Measurements from ENCODE around the gene RAP1GAP2. TPM values are rescaled to one million over a fixed set of nuclear protein-coding genes. Genes with fewer than 3 reads are reported as not detected.

The RAP1GAP2 gene
- total RNA-seq, 4 donors from 2014 or later, result 1.5 to 23.1 (median 6.7) TPM

DNA sequence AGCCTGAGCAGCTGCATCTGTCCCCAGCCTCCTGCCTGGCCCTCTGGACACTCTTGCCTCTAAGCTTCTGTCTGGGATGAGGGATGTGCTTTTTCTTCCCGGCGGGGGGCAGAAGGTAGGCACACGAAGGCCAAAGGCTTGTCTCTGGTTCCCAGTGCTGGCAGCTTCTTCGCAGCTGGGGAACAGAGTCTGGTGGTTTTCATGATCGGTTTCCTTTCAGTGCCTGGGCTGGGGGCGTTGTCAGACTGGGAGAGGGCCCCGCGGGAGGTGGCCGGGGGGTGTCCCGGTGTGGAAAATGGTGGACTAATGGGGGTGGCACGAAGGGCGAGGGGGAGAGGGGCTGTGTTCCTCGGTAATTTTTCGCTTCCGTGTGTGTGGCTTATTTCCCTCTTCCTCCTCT, 988 bp downstream of the RAP1GAP2 start:
- no peak for TF ChIP-seq POLR2A (IDR thresholded peaks at IDR 0.05)
- TF ChIP-seq, protein P1, sequence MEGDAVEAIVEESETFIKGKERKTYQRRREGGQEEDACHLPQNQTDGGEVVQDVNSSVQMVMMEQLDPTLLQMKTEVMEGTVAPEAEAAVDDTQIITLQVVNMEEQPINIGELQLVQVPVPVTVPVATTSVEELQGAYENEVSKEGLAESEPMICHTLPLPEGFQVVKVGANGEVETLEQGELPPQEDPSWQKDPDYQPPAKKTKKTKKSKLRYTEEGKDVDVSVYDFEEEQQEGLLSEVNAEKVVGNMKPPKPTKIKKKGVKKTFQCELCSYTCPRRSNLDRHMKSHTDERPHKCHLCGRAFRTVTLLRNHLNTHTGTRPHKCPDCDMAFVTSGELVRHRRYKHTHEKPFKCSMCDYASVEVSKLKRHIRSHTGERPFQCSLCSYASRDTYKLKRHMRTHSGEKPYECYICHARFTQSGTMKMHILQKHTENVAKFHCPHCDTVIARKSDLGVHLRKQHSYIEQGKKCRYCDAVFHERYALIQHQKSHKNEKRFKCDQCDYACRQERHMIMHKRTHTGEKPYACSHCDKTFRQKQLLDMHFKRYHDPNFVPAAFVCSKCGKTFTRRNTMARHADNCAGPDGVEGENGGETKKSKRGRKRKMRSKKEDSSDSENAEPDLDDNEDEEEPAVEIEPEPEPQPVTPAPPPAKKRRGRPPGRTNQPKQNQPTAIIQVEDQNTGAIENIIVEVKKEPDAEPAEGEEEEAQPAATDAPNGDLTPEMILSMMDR (IDR thresholded peaks at IDR 0.05), result no peak
- Histone ChIP-seq H3K27ac (no peak overlapping the region), H3K9me3 (no peaks in the 10 kb centered on the region), H3K27me3 (no peaks in the 10 kb centered on the region), H3K36me3 (no peaks in the 10 kb centered on the region), H3K4me1 (no peaks in the 10 kb centered on the region), H3K4me3 (no peak overlapping the region)
- no peak for DNase-seq
- intact Hi-C loops (cut with DNase I; ENCODE audit: low total_unique reads), result no loop called here

GRCh38 chr17:2797637-2798036, 1.4 kb downstream of the RAP1GAP2 start:
- Histone ChIP-seq H3K27me3 (no peaks in the 10 kb centered on the region), H3K9me3 (no peaks in the 10 kb centered on the region), H3K36me3 (no peaks in the 10 kb centered on the region), H3K4me3 (no peak overlapping the region), H3K27ac (no peak overlapping the region), H3K4me1 (no peaks in the 10 kb centered on the region)
- intact Hi-C loops (cut with DNase I; ENCODE audit: low total_unique reads), result no loop called here
- TF ChIP-seq POLR2A (IDR thresholded peaks at IDR 0.05), result no peak
- TF ChIP-seq, protein P1 (IDR thresholded peaks at IDR 0.05), result no peak
- DNase-seq, result no peak

GRCh38 chr17:2798188-2798587, 1.9 kb downstream of the RAP1GAP2 start:
- Histone ChIP-seq H3K27ac (no peak overlapping the region), H3K4me3 (no peak overlapping the region), H3K9me3 (no peaks in the 10 kb centered on the region), H3K36me3 (no peaks in the 10 kb centered on the region), H3K4me1 (no peaks in the 10 kb centered on the region), H3K27me3 (no peaks in the 10 kb centered on the region)
- no peak for DNase-seq
- TF ChIP-seq POLR2A (IDR thresholded peaks at IDR 0.05), result no peak
- TF ChIP-seq, protein P1 (IDR thresholded peaks at IDR 0.05), result no peak
- intact Hi-C loops (cut with DNase I; ENCODE audit: low total_unique reads), result no loop called here

GRCh38 chr17:2798678-2799077, 2.4 kb downstream of the RAP1GAP2 start:
- Histone ChIP-seq H3K4me1 (no peaks in the 10 kb centered on the region), H3K27me3 (no peaks in the 10 kb centered on the region), H3K36me3 (no peaks in the 10 kb centered on the region), H3K9me3 (no peaks in the 10 kb centered on the region), H3K27ac (no peak overlapping the region), H3K4me3 (no peak overlapping the region)
- intact Hi-C loops (cut with DNase I; ENCODE audit: low total_unique reads), result no loop called here
- no peak for DNase-seq
- TF ChIP-seq POLR2A (IDR thresholded peaks at IDR 0.05), result no peak
- TF ChIP-seq, protein P1 (IDR thresholded peaks at IDR 0.05), result no peak

DNA sequence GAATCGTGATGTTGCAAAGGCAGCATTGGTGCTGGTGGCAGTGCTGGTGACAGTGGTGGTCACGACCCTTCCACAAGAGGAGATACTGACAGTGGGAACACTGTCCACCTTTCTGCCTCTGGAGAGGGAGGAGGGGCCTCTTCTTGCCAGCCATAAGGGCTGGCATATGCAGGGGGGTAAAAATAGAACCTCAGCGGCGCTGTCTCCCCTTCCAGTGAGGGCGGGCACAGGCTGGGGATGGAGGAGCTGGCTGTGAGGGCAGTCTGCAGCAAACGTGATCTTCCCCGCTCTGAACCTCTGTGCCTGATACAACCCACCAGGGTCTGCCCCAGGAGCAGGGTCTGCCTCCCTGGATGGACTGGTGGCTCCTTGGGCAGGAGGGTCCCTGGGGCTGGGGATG, 3.4 kb downstream of the RAP1GAP2 start:
- H3K4me3 ChIP-seq, result no peak overlapping the region
- H3K27ac ChIP-seq, result no peak overlapping the region
- no peaks in the 10 kb centered on the region for H3K36me3 ChIP-seq
- TF ChIP-seq, protein P1 (IDR thresholded peaks at IDR 0.05), result no peak
- no peak for TF ChIP-seq POLR2A (IDR thresholded peaks at IDR 0.05)
- no peaks in the 10 kb centered on the region for H3K27me3 ChIP-seq
- DNase-seq, result no peak
- intact Hi-C loops (cut with DNase I; ENCODE audit: low total_unique reads), result no loop called here
- no peaks in the 10 kb centered on the region for H3K9me3 ChIP-seq
- no peaks in the 10 kb centered on the region for H3K4me1 ChIP-seq

Measured in uterus (tissue), 4 donors.